HG03378 (cell line): ENCODE data around the gene MTA1.

Experiments
- ATAC-seq: cut with Tn5 transposase; IDR thresholded peaks from one replicate; pipeline ENCODE4 v1.9.1; 2021; ENCODE audit warnings: mild to moderate bottlenecking, moderate library complexity; ENCODE audit not compliant: unreplicated experiment

Gene MTA1

GRCh38 chr14:105508601-105509000, 89.0 kb downstream of the MTA1 start:
- ATAC-seq: no peak

- ATAC-seq: no peak
Observed at GRCh38 chr14:105517096-105517495, 97.5 kb downstream of the MTA1 start.

DNA sequence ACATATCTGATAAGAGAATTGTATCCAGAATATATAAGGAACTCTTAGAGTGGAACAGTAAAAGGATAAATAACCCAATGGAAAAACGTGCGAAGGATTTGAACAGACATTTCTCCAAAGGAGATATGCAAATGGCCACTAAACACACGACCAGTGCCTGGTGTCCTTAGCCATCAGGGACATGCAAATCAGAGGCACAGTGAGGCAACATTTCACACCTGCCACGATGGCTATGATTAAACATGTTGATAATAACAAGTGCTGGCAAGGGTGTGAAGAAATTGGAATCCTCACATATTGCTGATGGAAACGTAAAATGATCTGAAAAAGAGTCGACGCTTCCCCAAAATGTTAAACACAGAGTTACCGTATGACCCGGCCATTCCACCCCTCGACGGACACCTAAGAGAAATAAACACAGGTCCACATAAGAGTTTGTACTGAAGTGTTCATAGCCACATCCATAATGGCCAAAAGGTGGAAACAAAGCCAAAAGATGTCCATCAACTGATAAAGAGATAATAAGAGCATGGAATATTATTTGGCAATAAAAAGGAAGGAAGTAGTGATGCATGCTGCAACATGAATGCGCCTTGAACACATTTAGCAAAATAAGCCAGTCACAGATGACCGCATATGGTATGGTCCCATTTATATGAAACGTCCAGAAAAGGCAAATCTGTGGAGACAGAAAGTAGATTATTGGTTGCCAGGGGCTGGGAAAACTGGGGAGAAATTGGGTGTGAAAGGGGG, 100.5 kb downstream of the MTA1 start:
- no peak for ATAC-seq
